NCI-H2081 treated with DMSO at 0.1 percent for 48 hours (cell line): Measurements from ENCODE around the gene TSPAN12.
"Not testable (repeated sequence)": the region's sequence is repeated elsewhere in the genome, so short reads cannot be mapped to it uniquely, and the experiment has no call there.

Experiments used
- DNase-seq: peaks from one replicate; lab custom pipeline; 2025; lab: John Stamatoyannopoulos, UW

TSPAN12 gene

DNA sequence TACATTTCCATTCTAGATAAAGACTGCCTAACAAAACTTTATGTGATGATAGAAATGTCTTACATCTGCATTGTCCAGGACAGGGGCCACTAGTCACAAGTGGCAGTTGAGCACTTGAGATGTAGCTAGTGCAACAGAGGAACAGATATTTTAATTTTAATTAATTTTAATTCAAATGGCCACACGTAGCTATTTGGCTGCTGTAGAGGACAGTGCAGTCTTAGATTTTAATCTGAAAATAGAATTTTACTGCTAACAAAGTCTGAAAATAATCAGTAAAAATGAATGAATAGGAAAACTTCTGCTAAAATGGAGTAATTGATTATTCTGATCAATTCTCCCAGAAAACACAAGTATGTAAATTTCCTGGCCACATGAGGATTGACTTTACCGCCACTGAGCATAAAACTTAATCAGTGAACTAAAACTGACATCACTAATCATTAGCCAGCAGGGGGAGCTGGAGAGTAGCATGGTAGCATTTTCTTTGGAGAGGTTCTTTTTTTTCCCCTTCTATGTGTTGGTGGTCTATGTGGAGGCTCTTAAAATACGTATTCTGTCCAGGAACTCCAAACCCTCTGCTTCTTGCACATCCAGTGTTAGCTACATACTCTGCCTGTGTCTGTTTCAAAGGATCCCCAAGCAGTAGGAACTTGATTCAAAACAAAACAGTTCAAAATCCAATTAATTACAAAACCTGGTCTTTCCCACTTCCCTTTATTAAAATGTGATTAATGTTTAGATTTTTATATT, 52.1 kb downstream of the TSPAN12 start:
- peak; percentile 45 for DNase-seq

DNA sequence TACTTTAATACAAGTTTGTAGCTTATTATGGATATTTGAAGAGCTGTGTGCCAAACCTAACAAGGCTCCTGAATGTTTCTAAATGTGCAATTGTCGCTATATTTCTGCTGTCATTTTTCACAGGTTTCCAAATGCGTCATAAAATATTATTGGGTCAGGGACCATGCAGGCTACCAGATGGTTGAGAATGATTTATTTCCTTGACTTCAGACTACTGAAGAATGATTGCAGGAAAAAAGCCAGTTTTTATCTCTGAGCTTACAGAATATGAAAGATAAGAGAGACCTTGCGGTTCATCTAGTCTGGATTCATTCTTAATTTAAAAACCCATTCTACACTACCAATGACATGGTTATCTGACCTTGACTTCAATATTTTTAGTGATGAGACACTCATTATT, 55.2 kb downstream of the TSPAN12 start:
- no peak for DNase-seq

DNA sequence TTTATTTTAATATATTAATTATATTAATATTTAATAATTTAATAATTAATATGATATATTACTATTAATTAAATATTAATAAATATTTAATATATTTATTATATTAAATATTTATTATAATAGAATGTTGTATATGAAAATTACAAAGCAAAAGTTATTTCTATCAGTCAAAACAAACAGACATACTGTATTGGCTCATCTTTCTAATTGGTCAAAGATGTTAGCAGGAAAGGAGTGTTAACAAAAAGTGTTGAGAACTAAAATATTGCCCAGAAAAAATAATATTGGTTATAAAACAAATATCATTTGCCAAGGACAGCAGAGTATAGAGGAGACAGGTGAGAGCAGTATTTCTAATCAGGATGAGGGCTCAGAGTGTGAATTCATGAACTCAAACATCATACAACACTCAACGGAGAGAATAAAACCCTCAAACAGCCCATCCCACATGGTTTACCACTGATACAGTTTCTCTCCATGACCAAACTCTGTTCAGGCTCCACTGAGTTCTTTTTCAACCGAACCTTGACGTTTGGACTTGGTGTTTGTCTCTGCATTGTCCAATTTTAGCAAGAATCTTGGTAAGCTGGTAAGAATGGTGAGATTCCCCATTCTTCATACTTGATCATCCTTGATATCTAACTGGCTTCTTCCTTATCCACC, 58.0 kb downstream of the TSPAN12 start:
- DNase-seq: no peak

- no peak for DNase-seq
Measured at GRCh38 chr7:120799147-120799546, 58.8 kb downstream of the TSPAN12 start.

- DNase-seq: no peak
Measured at GRCh38 chr7:120797026-120797645, 60.8 kb downstream of the TSPAN12 start.

- no peak for DNase-seq
Measured at GRCh38 chr7:120794106-120794729, 63.7 kb downstream of the TSPAN12 start.

GRCh38 chr7:120793213-120793936, 64.6 kb downstream of the TSPAN12 start:
- no peak for DNase-seq

DNA sequence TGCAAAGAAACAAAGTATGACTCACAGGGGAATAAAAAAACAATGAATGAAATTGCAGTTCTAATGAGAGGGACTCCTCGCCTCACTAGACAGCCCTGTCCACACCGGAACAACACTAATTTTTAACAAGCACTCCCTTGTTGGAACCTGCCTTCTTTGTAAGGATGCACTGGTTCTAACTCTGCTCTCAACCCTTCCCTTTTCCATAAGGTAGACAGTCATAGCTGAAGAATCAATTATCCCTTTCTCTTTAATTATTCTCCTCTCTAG, 65.1 kb downstream of the TSPAN12 start:
- DNase-seq: no peak

DNA sequence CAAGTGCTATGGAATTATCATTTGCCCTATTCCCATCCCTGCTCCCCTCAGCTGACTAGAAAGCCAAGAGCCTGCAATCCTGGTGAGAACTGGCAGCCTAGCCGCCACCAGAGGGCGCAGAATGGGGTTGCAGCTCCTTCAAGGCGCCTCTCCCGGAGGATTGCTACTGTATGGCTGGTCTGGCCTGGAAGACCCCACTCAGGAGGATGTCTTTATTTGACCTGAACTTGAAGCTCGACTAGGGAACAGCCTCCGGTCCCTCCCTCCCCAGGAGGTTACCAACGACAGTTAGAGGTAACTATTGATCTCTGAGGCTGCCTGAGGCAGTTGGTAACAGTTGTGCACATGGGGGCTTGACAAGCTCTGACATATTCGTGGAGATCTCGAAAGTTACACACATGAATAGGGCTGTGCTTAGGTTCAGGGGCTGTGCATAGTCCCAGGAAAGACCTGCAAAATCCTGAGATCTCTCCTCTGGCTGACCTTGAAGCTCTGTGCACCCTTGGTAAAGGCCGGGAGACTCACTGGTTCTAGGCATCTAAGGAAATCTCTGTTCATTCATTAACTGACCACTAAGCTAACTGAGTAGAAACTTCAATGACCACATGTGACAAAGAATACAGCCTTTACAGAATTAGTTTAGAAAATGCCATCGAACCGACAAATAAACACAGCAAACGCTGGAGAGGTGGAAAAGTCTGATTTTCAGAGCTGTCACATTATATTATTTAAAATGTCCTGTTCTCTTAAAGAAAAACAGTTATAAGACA, 65.7 kb downstream of the TSPAN12 start:
- DNase-seq: no peak

DNA sequence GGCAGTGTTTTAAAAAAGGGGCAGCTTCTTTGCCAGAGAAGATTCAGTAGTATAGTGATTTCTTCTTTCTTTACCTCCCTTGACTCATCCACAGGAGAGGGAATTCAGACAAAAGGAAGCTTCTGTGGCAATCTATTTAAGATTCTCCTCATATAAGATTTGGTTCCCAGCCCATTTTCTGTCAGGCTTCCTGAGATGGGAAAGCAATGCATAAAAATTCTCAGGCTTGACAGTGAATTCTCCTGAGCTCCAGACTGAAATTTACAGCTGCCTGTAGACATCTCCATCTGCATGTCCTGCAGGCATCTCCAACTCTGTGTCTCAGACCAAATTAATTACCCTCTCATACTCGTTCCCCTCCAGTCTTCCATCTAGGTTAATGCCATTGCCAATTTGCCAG, 72.8 kb downstream of the TSPAN12 start:
- DNase-seq: no peak

- no peak for DNase-seq
Measured at GRCh38 chr7:120783721-120784120, 74.2 kb downstream of the TSPAN12 start.

DNA sequence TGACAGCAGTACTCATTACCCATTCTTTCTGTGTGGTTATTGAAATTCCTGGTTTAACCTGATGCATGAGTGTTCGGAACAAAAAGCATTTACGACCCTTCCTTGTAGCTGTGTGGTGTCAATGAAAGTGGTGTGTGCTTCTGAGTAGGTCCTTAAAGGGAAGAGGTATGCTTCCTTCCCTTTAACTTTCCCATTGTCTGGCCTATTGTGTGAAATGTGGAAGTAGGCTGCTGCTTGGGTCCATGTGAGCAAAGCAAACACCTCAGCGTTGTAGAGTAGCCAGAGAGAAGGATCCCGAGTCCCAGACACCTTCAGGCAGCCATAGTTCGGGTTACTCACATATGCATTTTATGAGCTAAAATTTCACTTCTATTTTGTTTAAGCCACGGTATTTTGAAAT, 74.7 kb downstream of the TSPAN12 start:
- DNase-seq: no peak

- not testable (repeated sequence) for DNase-seq
Measured at GRCh38 chr7:120781924-120782323, 76.0 kb downstream of the TSPAN12 start.

GRCh38 chr7:120780938-120781337, 77.0 kb downstream of the TSPAN12 start:
- no peak for DNase-seq

GRCh38 chr7:120780451-120780850, 77.5 kb downstream of the TSPAN12 start:
- not testable (repeated sequence) for DNase-seq

DNA sequence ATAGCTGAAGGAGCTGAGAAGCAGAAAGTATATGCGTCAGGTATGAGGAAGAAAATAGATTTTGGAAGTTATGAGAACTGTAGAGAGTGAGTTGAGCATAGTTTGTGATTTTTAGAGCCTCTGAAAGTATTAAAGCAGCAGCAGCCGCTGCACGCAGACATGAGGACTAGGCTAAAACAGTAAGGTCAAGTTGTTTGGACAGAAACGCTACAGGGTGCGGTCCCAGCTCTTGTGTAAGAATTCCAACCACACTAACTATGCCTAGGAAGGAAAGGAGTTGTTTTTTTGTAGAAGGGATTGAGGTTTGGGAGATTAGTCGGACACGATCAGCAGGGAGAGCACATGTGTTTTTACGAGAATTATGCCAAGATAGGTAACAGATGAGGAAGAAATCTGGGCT, 78.9 kb downstream of the TSPAN12 start:
- not testable (repeated sequence) for DNase-seq

GRCh38 chr7:120775755-120776154, 82.2 kb downstream of the TSPAN12 start:
- DNase-seq: no peak

DNA sequence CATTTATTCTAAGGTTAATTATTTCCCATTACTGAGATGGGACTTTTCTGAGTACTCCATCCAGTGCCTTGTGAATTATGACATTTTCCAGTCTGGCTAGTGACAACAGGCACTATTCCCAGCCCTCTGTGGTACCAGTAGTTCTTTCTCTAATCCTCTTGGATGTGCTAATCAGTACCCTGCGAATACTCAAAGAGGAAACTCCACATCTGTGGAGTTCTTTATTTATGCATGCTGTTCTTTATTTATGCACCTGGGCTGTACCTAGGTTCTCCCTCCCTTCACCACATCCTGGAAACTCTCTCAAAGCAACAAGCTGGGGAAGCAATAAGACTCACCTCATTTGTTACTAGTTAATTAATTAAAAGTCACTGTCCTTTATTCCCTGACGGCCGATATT, 83.5 kb downstream of the TSPAN12 start:
- DNase-seq: no peak

DNA sequence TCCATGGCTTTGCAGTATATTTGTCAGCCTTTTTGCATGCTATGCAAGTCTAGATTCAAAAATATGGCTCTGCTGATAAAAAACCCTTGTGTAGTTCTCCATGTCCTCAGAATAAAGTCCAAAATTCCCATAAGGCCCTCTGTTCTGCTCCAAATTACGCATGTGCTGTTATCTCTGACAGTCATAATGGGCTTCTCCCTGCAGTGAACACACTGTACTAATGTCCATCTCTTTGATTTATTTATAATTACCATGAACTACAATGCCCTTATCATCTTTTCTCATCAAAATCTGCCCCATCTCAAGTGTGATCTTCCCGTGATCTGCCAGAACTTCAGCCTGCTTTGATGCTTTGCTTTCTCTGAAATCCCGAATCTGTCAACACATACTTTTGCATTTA, 87.7 kb downstream of the TSPAN12 start:
- DNase-seq: no peak

GRCh38 chr7:120760851-120761250, 97.1 kb downstream of the TSPAN12 start:
- no peak for DNase-seq

GRCh38 chr7:120760050-120760449, 97.9 kb downstream of the TSPAN12 start:
- no peak for DNase-seq

- DNase-seq: no peak
Measured at GRCh38 chr7:120743128-120743527, 114.8 kb downstream of the TSPAN12 start.
